HEK293 (cell line): ENCODE results near the gene WDR91.

Experiments used
- CTCF ChIA-PET: fragments of 350-600 bp; formaldehyde crosslinking; extraction: SDS; loops from one replicate; lab custom pipeline; 2021; ENCODE audit warnings: antibody characterized with exemption; lab: Yijun Ruan, JAX
- POLR2A ChIA-PET: fragments of 300-600 bp; formaldehyde crosslinking; extraction: SDS; loops from one replicate; lab custom pipeline; 2020; ENCODE audit warnings: antibody characterized with exemption, inconsistent platforms; lab: Yijun Ruan, JAX
- H3K27ac ChIP-seq: fragments of 200-500 bp; sonication (Bioruptor generic); 2 replicates; pipeline ENCODE4 v1.5.1; 2014; ENCODE audit warnings: low read depth, low read length, control low read depth, inconsistent platforms; ENCODE audit errors: extremely low read depth
- H3K36me3 ChIP-seq, 2 experiments: fragments of 200-500 bp in 1 of 2; sonication (Bioruptor generic) in 1 of 2; 1 replicate in 1 of 2; 2 replicates in 1 of 2; pipeline ENCODE4 v1.5.1; 2014 to 2017; ENCODE audit warnings: inconsistent platforms in 2 of 2, low read length in 2 of 2; ENCODE audit not compliant: control insufficient read depth in 2 of 2, insufficient read depth in 1 of 2
- H3K4me1 ChIP-seq: fragments of 200-500 bp; sonication (Bioruptor generic); 2 replicates; pipeline ENCODE4 v1.5.1; 2014; ENCODE audit warnings: mild to moderate bottlenecking, low read length, inconsistent platforms; ENCODE audit not compliant: control insufficient read depth, insufficient read depth
- H3K4me3 ChIP-seq: 2 replicates; pipeline ENCODE4 v1.5.1; 2011; ENCODE audit warnings: low read depth, mild to moderate bottlenecking, control low read depth, low read length, moderate library complexity
- H3K9me3 ChIP-seq: fragments of 200-500 bp; sonication (Bioruptor generic); 2 replicates; pipeline ENCODE4 v1.5.1; 2014; ENCODE audit warnings: low read depth, low read length, inconsistent platforms; ENCODE audit not compliant: control insufficient read depth, insufficient read depth
- GLI4 ChIP-seq: fragments of 450-650 bp; formaldehyde crosslinking; IDR thresholded peaks from 2 replicates; pipeline ENCODE4 v1.5.1; 2016; ENCODE audit warnings: missing biosample characterization, missing genetic modification characterization
- KLF9 ChIP-seq: fragments of 450-650 bp; formaldehyde crosslinking; IDR thresholded peaks from 2 replicates; pipeline ENCODE4 v1.5.1; 2016; ENCODE audit warnings: missing biosample characterization, missing genetic modification characterization, low read depth
- PRDM1 ChIP-seq: fragments of 450-650 bp; formaldehyde crosslinking; IDR thresholded peaks from 2 replicates; pipeline ENCODE4; 2016; ENCODE audit warnings: missing biosample characterization, missing genetic modification characterization
- RBAK ChIP-seq: fragments of 450-650 bp; formaldehyde crosslinking; IDR thresholded peaks from 2 replicates; pipeline ENCODE4 v1.5.1; 2016; ENCODE audit warnings: missing biosample characterization, missing genetic modification characterization
- SP2 ChIP-seq: fragments of 450-650 bp; formaldehyde crosslinking; IDR thresholded peaks from 2 replicates; pipeline ENCODE4 v1.5.1; 2016; ENCODE audit warnings: missing biosample characterization, missing genetic modification characterization
- WT1 ChIP-seq: fragments of 450-650 bp; formaldehyde crosslinking; IDR thresholded peaks from 2 replicates; pipeline ENCODE4 v1.5.1; 2016; ENCODE audit warnings: missing biosample characterization, missing genetic modification characterization
- ZBTB1 ChIP-seq: fragments of 450-650 bp; formaldehyde crosslinking; IDR thresholded peaks from 2 replicates; pipeline ENCODE4 v1.5.1; 2016; ENCODE audit warnings: missing biosample characterization, missing genetic modification characterization
- ZIC2 ChIP-seq: fragments of 450-650 bp; formaldehyde crosslinking; IDR thresholded peaks from 2 replicates; pipeline ENCODE4 v1.5.1; 2016; ENCODE audit warnings: missing biosample characterization, missing genetic modification characterization
- ZNF132 ChIP-seq: fragments of 450-650 bp; formaldehyde crosslinking; IDR thresholded peaks from 2 replicates; pipeline ENCODE4 v1.5.1; 2017; ENCODE audit warnings: missing biosample characterization, missing genetic modification characterization, borderline replicate concordance
- ZNF16 ChIP-seq: fragments of 450-650 bp; formaldehyde crosslinking; IDR thresholded peaks from 2 replicates; pipeline ENCODE4 v1.5.1; 2016; ENCODE audit warnings: low read depth, missing biosample characterization, missing genetic modification characterization
- ZNF169 ChIP-seq: fragments of 450-650 bp; formaldehyde crosslinking; IDR thresholded peaks from 2 replicates; pipeline ENCODE4 v1.5.1; 2016; ENCODE audit warnings: missing biosample characterization, missing genetic modification characterization
- ZNF175 ChIP-seq: fragments of 450-650 bp; formaldehyde crosslinking; IDR thresholded peaks from 2 replicates; pipeline ENCODE4 v1.5.1; 2016; ENCODE audit warnings: missing biosample characterization, missing genetic modification characterization
- ZNF274 ChIP-seq, 2 experiments: fragments of 200-500 bp in 1 of 2; fragments of 450-650 bp in 1 of 2; sonication (Bioruptor generic) in 1 of 2; formaldehyde crosslinking in 1 of 2; IDR thresholded peaks; 2 replicates each; pipeline versions ENCODE4 v1.5.1 to v1.6.1; 2014 to 2016; ENCODE audit warnings: borderline replicate concordance in 1 of 2, inconsistent platforms in 1 of 2, low read length in 1 of 2, missing biosample characterization in 1 of 2, missing genetic modification characterization in 1 of 2
- ZNF394 ChIP-seq: fragments of 450-650 bp; formaldehyde crosslinking; IDR thresholded peaks from 2 replicates; pipeline ENCODE4 v1.5.1; 2016; ENCODE audit warnings: missing biosample characterization, missing genetic modification characterization, mild to moderate bottlenecking, moderate library complexity, borderline replicate concordance
- ZNF423 ChIP-seq: fragments of 450-650 bp; formaldehyde crosslinking; IDR thresholded peaks from 2 replicates; pipeline ENCODE4 v1.5.1; 2016; ENCODE audit warnings: missing biosample characterization, missing genetic modification characterization
- ZNF560 ChIP-seq: fragments of 450-650 bp; formaldehyde crosslinking; IDR thresholded peaks from 2 replicates; pipeline ENCODE4 v1.5.1; 2017; ENCODE audit warnings: missing biosample characterization, missing genetic modification characterization, borderline replicate concordance
- ZNF76 ChIP-seq: fragments of 450-650 bp; formaldehyde crosslinking; IDR thresholded peaks from 2 replicates; pipeline ENCODE4; 2016; ENCODE audit warnings: low read depth, missing biosample characterization, missing genetic modification characterization, borderline replicate concordance
- ZNF791 ChIP-seq: fragments of 450-650 bp; formaldehyde crosslinking; IDR thresholded peaks from 2 replicates; pipeline ENCODE4 v1.5.1; 2016; ENCODE audit warnings: missing biosample characterization, missing genetic modification characterization
- TF ChIP-seq, protein P1 (sequence below): fragments of 450-650 bp; formaldehyde crosslinking; IDR thresholded peaks from 2 replicates; pipeline ENCODE4 v1.5.1; 2016; ENCODE audit warnings: missing biosample characterization, missing genetic modification characterization
- TF ChIP-seq, protein P2 (sequence below): fragments of 450-650 bp; formaldehyde crosslinking; IDR thresholded peaks from 2 replicates; pipeline ENCODE4 v1.5.1; 2016; ENCODE audit warnings: missing biosample characterization, missing genetic modification characterization, low read depth
- TF ChIP-seq, protein P3 (sequence below): fragments of 450-650 bp; formaldehyde crosslinking; IDR thresholded peaks from 2 replicates; pipeline ENCODE4 v1.5.1; 2016; ENCODE audit warnings: missing biosample characterization, missing genetic modification characterization
- TF ChIP-seq, protein P4 (sequence below): fragments of 450-650 bp; formaldehyde crosslinking; IDR thresholded peaks from 2 replicates; pipeline ENCODE4 v1.5.1; 2016; ENCODE audit warnings: missing biosample characterization, missing genetic modification characterization

WDR91 gene

DNA sequence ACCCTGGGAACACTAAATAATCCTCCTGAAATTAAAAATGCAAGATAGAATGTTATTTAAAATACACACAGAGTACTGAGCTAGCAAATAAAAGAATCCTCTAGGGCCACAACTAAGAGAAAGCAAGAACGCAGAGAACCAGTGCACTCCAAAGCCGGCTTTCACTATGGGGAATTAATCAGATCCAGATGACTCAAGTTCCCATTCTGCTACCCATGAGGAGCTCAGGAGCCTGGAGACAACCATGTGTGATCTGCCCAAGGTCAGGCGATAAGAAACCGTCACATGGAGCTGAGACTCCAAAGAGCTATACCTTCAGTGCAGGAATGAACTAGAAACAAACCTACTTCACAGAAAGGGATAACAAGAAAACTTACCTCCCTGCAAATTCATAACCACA lies 21.4 kb downstream of the WDR91 start (continued):
- TF ChIP-seq SP2 (tag by site-specific recombination) (no peak), PRDM1 (no peak), ZIC2 (tag by site-specific recombination) (no peak), GLI4 (tag by site-specific recombination) (no peak), ZNF394 (tag by site-specific recombination) (no peak), ZNF274 (IDR thresholded peaks at IDR 0.05; ENCODE audit: low read length) (no peak), ZNF274 (tag by site-specific recombination; IDR thresholded peaks at IDR 0.05; ENCODE audit: borderline replicate concordance) (no peak)

DNA sequence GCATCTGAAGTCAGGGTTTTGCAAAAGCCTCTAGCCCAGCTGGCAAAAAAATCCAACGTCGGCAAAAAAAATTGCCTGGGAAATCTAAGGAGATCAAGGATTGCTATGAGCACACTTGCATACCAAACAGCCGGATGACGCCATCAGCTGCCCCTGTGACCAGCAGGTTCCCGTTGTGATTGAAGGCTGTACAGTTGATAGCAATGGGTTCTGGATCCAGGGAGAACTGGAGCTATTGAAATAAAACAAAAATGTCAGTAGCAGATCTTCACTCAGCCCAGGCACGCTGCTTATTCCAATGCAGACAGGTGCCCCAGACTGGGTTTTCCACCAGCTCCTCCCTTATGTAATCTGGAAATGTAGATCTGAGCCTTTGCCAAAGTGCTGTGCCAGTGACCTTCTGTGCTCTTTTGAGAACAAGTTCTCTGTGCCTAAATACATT lies 22.1 kb downstream of the WDR91 start:
- Histone ChIP-seq H3K4me3 (no peak overlapping the region), H3K27ac (no peak overlapping the region), H3K9me3 (no peaks in the 10 kb centered on the region), H3K36me3 (peaks cover 0 to 71% of the 10 kb centered on the region in 2 experiments; a peak in 2 of 3 replicates), H3K4me1 (no peaks in the 10 kb centered on the region)
- TF ChIP-seq ZNF791 (tag by site-specific recombination) (no peak), ZBTB1 (tag by site-specific recombination) (no peak), WT1 (tag by site-specific recombination) (no peak), ZNF16 (tag by site-specific recombination) (no peak), ZNF560 (tag by site-specific recombination) (no peak), RBAK (tag by site-specific recombination) (no peak), ZNF169 (no peak), ZNF175 (tag by site-specific recombination) (no peak), ZNF132 (tag by site-specific recombination) (no peak), ZNF76 (tag by site-specific recombination) (no peak), KLF9 (tag by site-specific recombination) (no peak), ZNF423 (tag by site-specific recombination) (no peak)
- TF ChIP-seq, protein P1, sequence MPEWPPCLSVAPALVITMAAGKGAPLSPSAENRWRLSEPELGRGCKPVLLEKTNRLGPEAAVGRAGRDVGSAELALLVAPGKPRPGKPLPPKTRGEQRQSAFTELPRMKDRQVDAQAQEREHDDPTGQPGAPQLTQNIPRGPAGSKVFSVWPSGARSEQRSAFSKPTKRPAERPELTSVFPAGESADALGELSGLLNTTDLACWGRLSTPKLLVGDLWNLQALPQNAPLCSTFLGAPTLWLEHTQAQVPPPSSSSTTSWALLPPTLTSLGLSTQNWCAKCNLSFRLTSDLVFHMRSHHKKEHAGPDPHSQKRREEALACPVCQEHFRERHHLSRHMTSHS = no peak
- TF ChIP-seq, protein P2, sequence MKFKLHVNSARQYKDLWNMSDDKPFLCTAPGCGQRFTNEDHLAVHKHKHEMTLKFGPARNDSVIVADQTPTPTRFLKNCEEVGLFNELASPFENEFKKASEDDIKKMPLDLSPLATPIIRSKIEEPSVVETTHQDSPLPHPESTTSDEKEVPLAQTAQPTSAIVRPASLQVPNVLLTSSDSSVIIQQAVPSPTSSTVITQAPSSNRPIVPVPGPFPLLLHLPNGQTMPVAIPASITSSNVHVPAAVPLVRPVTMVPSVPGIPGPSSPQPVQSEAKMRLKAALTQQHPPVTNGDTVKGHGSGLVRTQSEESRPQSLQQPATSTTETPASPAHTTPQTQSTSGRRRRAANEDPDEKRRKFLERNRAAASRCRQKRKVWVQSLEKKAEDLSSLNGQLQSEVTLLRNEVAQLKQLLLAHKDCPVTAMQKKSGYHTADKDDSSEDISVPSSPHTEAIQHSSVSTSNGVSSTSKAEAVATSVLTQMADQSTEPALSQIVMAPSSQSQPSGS (tag by site-specific recombination) = no peak
- TF ChIP-seq, protein P3, sequence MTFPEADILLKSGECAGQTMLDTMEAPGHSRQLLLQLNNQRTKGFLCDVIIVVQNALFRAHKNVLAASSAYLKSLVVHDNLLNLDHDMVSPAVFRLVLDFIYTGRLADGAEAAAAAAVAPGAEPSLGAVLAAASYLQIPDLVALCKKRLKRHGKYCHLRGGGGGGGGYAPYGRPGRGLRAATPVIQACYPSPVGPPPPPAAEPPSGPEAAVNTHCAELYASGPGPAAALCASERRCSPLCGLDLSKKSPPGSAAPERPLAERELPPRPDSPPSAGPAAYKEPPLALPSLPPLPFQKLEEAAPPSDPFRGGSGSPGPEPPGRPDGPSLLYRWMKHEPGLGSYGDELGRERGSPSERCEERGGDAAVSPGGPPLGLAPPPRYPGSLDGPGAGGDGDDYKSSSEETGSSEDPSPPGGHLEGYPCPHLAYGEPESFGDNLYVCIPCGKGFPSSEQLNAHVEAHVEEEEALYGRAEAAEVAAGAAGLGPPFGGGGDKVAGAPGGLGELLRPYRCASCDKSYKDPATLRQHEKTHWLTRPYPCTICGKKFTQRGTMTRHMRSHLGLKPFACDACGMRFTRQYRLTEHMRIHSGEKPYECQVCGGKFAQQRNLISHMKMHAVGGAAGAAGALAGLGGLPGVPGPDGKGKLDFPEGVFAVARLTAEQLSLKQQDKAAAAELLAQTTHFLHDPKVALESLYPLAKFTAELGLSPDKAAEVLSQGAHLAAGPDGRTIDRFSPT (tag by site-specific recombination) = no peak
- TF ChIP-seq, protein P4, sequence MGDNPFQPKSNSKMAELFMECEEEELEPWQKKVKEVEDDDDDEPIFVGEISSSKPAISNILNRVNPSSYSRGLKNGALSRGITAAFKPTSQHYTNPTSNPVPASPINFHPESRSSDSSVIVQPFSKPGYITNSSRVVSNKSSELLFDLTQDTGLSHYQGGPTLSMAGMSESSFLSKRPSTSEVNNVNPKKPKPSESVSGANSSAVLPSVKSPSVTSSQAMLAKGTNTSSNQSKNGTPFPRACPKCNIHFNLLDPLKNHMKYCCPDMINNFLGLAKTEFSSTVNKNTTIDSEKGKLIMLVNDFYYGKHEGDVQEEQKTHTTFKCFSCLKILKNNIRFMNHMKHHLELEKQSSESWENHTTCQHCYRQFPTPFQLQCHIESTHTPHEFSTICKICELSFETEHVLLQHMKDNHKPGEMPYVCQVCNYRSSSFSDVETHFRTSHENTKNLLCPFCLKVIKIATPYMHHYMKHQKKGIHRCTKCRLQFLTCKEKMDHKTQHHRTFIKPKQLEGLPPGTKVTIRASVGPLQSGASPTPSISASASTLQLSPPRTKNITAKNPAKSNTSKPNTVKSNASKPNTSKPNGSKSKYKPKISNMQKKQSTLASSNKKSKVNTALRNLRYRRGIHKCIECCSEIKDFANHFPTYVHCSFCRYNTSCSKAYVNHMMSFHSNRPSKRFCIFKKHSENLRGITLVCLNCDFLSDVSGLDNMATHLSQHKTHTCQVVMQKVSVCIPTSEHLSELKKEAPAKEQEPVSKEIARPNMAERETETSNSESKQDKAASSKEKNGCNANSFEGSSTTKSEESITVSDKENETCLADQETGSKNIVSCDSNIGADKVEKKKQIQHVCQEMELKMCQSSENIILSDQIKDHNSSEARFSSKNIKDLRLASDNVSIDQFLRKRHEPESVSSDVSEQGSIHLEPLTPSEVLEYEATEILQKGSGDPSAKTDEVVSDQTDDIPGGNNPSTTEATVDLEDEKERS = no peak
- ChIA-PET POLR2A (no interaction called here), CTCF (no interaction called here)
